KMS-11 (cell line): ENCODE results near the gene KLRG1.

Source experiments
- H2AFZ ChIP-seq: fragments of 200-600 bp; sonication (generic); 2 replicates; pipeline ENCODE4 v1.6.1; 2016; ENCODE audit warnings: antibody characterized with exemption, mixed run types, low read depth
- H3K27ac ChIP-seq: fragments of 200-600 bp; sonication (generic); 2 replicates; pipeline ENCODE4 v1.6.1; 2016; ENCODE audit warnings: mild to moderate bottlenecking, mixed run types
- H3K27me3 ChIP-seq: fragments of 200-600 bp; sonication (generic); 2 replicates; pipeline ENCODE4 v1.6.1; 2017; ENCODE audit warnings: mild to moderate bottlenecking, low read depth, mixed run types, moderate library complexity; ENCODE audit not compliant: insufficient read depth
- H3K36me3 ChIP-seq: fragments of 200-600 bp; sonication (generic); 2 replicates; pipeline ENCODE4 v1.6.1; 2017; ENCODE audit warnings: mild to moderate bottlenecking, mixed run types; ENCODE audit not compliant: insufficient read depth
- H3K4me1 ChIP-seq: fragments of 200-600 bp; sonication (generic); 2 replicates; pipeline ENCODE4 v1.6.1; 2016; ENCODE audit warnings: mild to moderate bottlenecking, low read depth, mixed run types; ENCODE audit not compliant: poor library complexity, severe bottlenecking
- H3K4me2 ChIP-seq: fragments of 200-600 bp; sonication (generic); 2 replicates; pipeline ENCODE4 v1.7.0; 2016; ENCODE audit warnings: mild to moderate bottlenecking, mixed run types
- H3K4me3 ChIP-seq: fragments of 200-600 bp; sonication (generic); IDR thresholded peaks from 2 replicates; pipeline ENCODE4 v1.6.1; 2017; ENCODE audit warnings: low read depth, low read length, mixed read lengths; ENCODE audit not compliant: insufficient read depth
- H3K79me2 ChIP-seq: fragments of 200-600 bp; sonication (generic); 2 replicates; pipeline ENCODE4 v1.6.1; 2016; ENCODE audit warnings: low read depth, mixed run types; ENCODE audit not compliant: insufficient read depth
- H3K9ac ChIP-seq: fragments of 200-600 bp; sonication (generic); 2 replicates; pipeline ENCODE4 v1.6.1; 2016; ENCODE audit warnings: mild to moderate bottlenecking, mixed run types
- H4K20me1 ChIP-seq: fragments of 200-600 bp; sonication (generic); 2 replicates; pipeline ENCODE4 v1.6.1; 2016; ENCODE audit warnings: mild to moderate bottlenecking, mixed run types; ENCODE audit not compliant: insufficient read depth
- CTCF ChIP-seq: fragments of 200-600 bp; sonication (generic); conservative IDR thresholded peaks from 2 replicates; pipeline ENCODE4 v1.6.1; 2017; ENCODE audit warnings: low read depth, mild to moderate bottlenecking, antibody characterized with exemption, low read length, moderate library complexity, mixed read lengths

The KLRG1 gene

GRCh38 chr12:9043766-9044165 is 54.4 kb downstream of the KLRG1 start:
- H3K4me2 ChIP-seq: no peak overlapping the region
- no peak for TF ChIP-seq CTCF
- no peak overlapping the region for H3K9ac ChIP-seq
- no peak overlapping the region for H3K4me3 ChIP-seq
- no peaks in the 10 kb centered on the region for H4K20me1 ChIP-seq
- H3K27me3 ChIP-seq: no peaks in the 10 kb centered on the region
- no peak overlapping the region for H3K27ac ChIP-seq
- H3K36me3 ChIP-seq: no peaks in the 10 kb centered on the region
- no peaks in the 10 kb centered on the region for H3K79me2 ChIP-seq
- no peaks in the 10 kb centered on the region for H3K4me1 ChIP-seq
- H2AFZ ChIP-seq: no peak overlapping the region

GRCh38 chr12:9047105-9047504 is 57.8 kb downstream of the KLRG1 start:
- Histone ChIP-seq H4K20me1 (no peaks in the 10 kb centered on the region), H3K4me1 (no peaks in the 10 kb centered on the region), H3K27ac (no peak overlapping the region), H3K4me3 (no peak overlapping the region), H3K27me3 (no peaks in the 10 kb centered on the region), H3K4me2 (no peak overlapping the region), H3K9ac (no peak overlapping the region), H3K79me2 (no peaks in the 10 kb centered on the region), H2AFZ (no peak overlapping the region), H3K36me3 (no peaks in the 10 kb centered on the region)
- no peak for TF ChIP-seq CTCF

- Histone ChIP-seq H3K27ac (no peak overlapping the region), H3K4me3 (no peak overlapping the region), H3K27me3 (no peaks in the 10 kb centered on the region), H2AFZ (no peak overlapping the region), H3K4me2 (no peak overlapping the region), H4K20me1 (no peaks in the 10 kb centered on the region), H3K79me2 (no peaks in the 10 kb centered on the region), H3K9ac (no peak overlapping the region), H3K36me3 (no peaks in the 10 kb centered on the region), H3K4me1 (no peaks in the 10 kb centered on the region)
- no peak for TF ChIP-seq CTCF
Observed at GRCh38 chr12:9048930-9049329, 59.6 kb downstream of the KLRG1 start.

DNA sequence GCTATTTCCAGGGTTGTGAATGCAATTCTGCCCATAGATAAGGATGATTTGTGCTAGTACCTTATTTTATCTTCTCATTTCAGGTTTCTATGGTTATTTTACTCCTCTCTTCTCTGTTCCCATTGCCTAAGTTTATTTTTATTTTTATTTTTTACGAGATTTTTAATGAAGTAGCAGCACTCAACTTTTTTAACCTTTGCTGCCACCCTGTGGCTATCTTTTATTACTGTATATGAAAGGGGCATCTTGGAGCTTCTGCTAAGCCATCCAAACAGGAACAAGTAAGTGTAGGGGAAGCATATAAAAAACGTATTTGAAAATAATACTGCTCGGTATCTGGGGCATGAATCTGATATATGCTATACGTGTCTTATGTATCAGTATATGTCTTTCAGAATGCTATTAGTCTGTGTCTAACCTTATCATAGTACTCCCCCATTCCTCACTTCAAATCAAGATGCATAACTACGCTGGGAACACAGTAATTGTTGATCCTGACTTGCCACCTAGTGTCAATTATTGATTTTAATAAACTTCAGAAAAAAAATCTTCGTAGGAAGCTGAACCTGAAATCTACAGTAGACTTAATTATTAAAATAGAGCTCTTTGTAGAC is 60.3 kb downstream of the KLRG1 start:
- Histone ChIP-seq H3K79me2 (no peaks in the 10 kb centered on the region), H3K36me3 (no peaks in the 10 kb centered on the region), H4K20me1 (no peaks in the 10 kb centered on the region), H3K9ac (no peak overlapping the region), H3K4me3 (no peak overlapping the region), H2AFZ (no peak overlapping the region), H3K4me2 (no peak overlapping the region), H3K27ac (no peak overlapping the region), H3K27me3 (no peaks in the 10 kb centered on the region), H3K4me1 (no peaks in the 10 kb centered on the region)
- TF ChIP-seq CTCF: peak; percentile 73
